K562 treated with DMSO at 1 percent for 4 hours (cell line): ENCODE measurements around the gene CWC15. TPM values are rescaled to one million over a fixed set of nuclear protein-coding genes. Genes with fewer than 3 reads are reported as not detected.

ENCODE experiments used
- total RNA-seq: library from RNA; unstranded; fragments of 300-600 nt; gene quantifications from 2 replicates; pipeline ENCODE4 v1.2.3, GENCODE V29; 2022; ENCODE audit not compliant: insufficient read depth

CWC15 gene
- total RNA-seq: 30.4 and 34.5 TPM in 2 replicates

DNA sequence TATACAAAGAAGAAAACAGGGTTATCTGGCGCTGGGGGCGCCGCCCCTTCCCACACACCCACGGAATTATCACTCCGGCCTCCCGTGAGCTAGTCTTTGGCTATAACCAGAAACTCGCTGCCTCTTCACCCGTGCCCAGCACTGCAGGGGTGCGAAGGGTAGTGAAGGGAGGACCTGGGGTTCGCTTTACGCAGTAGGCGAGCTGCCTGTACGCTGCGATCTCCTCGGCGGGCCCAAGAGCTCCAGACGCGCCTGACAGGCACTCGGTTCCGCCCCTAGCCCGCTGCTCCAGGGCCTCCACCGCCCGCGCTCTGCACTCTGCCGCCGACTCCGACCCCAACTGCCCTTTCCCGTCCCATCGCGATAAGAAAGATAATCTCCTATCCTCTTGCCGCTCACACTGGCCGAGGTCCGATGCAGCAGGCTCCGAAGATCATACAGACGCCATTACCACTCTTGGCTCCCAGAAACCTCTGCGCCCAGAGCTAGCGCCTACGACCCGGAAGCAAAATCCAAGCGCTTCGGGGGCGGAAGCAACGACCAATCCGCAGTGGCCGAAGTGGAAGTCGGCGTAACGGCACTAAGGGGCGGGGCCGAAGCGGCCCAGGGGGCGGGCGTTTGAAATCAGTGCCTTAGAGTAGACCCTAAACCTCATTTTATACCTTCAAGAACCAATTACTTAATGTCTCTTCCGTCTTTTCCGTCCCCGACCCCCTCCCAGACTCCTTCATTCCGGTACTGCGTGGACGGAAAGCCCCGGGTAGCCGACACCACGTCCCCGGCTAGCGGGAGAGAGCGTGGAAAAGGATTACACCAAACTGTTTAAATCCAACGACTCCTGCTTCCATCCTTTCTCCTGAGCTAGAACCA lies at the start of gene CWC15, which contains the start of gene KDM4D:
Gene CWC15 (minus strand): TSS at position 458 of the 870 bp plus-strand sequence. CDS start 1,371 bp downstream, outside the sequence.
Gene KDM4D (plus strand): TSS at position 611 of the 870 bp plus-strand sequence. CDS start 23,664 bp downstream, outside the sequence.

Other genes starting within 250 kb of the CWC15 start
- gene AMOTL1, start 205.2 kb downstream of the CWC15 start, total RNA-seq: 7.8 and 8.6 TPM in 2 replicates
- gene KDM4D, start 153 bp upstream of the CWC15 start, total RNA-seq: 1.3 and 2.2 TPM in 2 replicates
- not detected in 2 replicates for gene KDM4E, start 51.7 kb upstream of the CWC15 start, total RNA-seq
- not detected in 2 replicates for gene KDM4F, start 75.9 kb upstream of the CWC15 start, total RNA-seq
- gene SRSF8, start 93.4 kb upstream of the CWC15 start, total RNA-seq: 22.8 and 31.3 TPM in 2 replicates
- gene ENDOD1, start 116.3 kb upstream of the CWC15 start, total RNA-seq: 1.9 and 3.4 TPM in 2 replicates